Stimulated activated CD4-positive, alpha-beta T cell treated with anti-CD3 and anti-CD28 coated beads, Interleukin-15, amount 100 ng/mL, for 24 hours (primary cell): ENCODE measurements around the gene B9D1.
"Not testable (repeated sequence)": the region's sequence is repeated elsewhere in the genome, so short reads cannot be mapped to it uniquely, and the experiment has no call there.

Experiments used
- DNase-seq: peaks from one replicate; pipeline ENCODE4 v3.0.0-alpha.2; 2020

The B9D1 gene

GRCh38 chr17:19354748-19355147, 7.8 kb downstream of the B9D1 start:
- no peak for DNase-seq

GRCh38 chr17:19353401-19353800, 9.1 kb downstream of the B9D1 start:
- DNase-seq, result not testable (repeated sequence)

GRCh38 chr17:19348806-19349205, 13.7 kb downstream of the B9D1 start:
- no peak for DNase-seq

- DNase-seq, result no peak
Observed at GRCh38 chr17:19348081-19348650, 14.4 kb downstream of the B9D1 start.

GRCh38 chr17:19347323-19348080, 15.0 kb downstream of the B9D1 start:
- no peak for DNase-seq

- no peak for DNase-seq
Observed at GRCh38 chr17:19346351-19347255, 15.9 kb downstream of the B9D1 start.

- no peak for DNase-seq
Observed at GRCh38 chr17:19345486-19346350, 16.8 kb downstream of the B9D1 start.

- DNase-seq, result no peak
Observed at GRCh38 chr17:19345067-19345460, 17.5 kb downstream of the B9D1 start.

GRCh38 chr17:19344311-19345066, 18.0 kb downstream of the B9D1 start:
- DNase-seq, result no peak

- no peak for DNase-seq
Observed at GRCh38 chr17:19343671-19344151, 18.8 kb downstream of the B9D1 start.

GRCh38 chr17:19343256-19343630, 19.3 kb downstream of the B9D1 start:
- no peak for DNase-seq

GRCh38 chr17:19342611-19343255, 19.8 kb downstream of the B9D1 start:
- DNase-seq, result no peak

GRCh38 chr17:19341641-19342610, 20.6 kb downstream of the B9D1 start:
- no peak for DNase-seq

- no peak for DNase-seq
Observed at GRCh38 chr17:19341211-19341631, 21.3 kb downstream of the B9D1 start.

- DNase-seq, result no peak
Observed at GRCh38 chr17:19339341-19339815, 23.1 kb downstream of the B9D1 start.

- DNase-seq, result peak; percentile 76
Observed at GRCh38 chr17:19338031-19338990, 24.2 kb downstream of the B9D1 start.

GRCh38 chr17:19337712-19338023, 24.9 kb downstream of the B9D1 start:
- DNase-seq, result no peak

GRCh38 chr17:19336938-19337711, 25.4 kb downstream of the B9D1 start:
- no peak for DNase-seq
